Spleen (tissue), 7 donors: ENCODE measurements around the gene DEF6.

Experiments
- POLR2A ChIP-seq, 3 donors: fragments of 450-650 bp; IDR thresholded peaks; one replicate each; pipeline ENCODE4 v1.5.1; 2017; ENCODE audit warnings: antibody characterized with exemption in 3 of 3, mild to moderate bottlenecking in 1 of 3
- TF ChIP-seq, protein P1 (sequence below), 11 experiments: fragments of 200-600 bp in 7 of 11; fragments of 450-650 bp in 4 of 11; sonication (generic) in 4 of 11; IDR thresholded peaks in 8 of 11; conservative IDR thresholded peaks in 3 of 11; 1 replicate in 7 of 11; 2 replicates in 4 of 11; pipeline versions ENCODE4 v1.4.0 to v1.8.0; 2016 to 2021; ENCODE audit warnings: antibody characterized with exemption in 11 of 11, inconsistent platforms in 4 of 11, mild to moderate bottlenecking in 1 of 11
- donor health status: DM: no; HTN: no; CAD: no; lungs with moderate emphysema.
- donor health status: DM: no; HTN: no; CAD: no.
- donor health status: DM: no; HTN: no; CAD: no.

DNA sequence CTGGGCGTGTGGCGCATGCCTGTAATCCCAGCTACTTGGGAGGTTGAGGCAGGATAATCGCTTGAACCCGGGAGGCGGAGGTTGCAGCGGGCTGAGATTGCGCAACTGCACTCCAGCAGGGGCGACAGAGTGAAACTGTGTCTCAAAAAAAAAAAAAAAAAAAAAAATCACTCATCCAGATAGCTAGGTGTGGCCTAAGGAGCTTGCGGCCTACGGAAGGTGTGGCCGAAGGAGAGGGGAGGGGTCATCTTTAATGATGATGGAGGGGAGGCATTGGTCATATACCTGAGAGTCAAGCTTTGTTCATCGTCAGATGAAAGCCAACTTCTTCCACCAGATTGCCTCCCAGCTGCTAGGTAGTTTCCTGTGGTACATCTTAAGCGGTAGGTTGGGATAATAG is 43.9 kb downstream of the DEF6 start:
- TF ChIP-seq, protein P1, sequence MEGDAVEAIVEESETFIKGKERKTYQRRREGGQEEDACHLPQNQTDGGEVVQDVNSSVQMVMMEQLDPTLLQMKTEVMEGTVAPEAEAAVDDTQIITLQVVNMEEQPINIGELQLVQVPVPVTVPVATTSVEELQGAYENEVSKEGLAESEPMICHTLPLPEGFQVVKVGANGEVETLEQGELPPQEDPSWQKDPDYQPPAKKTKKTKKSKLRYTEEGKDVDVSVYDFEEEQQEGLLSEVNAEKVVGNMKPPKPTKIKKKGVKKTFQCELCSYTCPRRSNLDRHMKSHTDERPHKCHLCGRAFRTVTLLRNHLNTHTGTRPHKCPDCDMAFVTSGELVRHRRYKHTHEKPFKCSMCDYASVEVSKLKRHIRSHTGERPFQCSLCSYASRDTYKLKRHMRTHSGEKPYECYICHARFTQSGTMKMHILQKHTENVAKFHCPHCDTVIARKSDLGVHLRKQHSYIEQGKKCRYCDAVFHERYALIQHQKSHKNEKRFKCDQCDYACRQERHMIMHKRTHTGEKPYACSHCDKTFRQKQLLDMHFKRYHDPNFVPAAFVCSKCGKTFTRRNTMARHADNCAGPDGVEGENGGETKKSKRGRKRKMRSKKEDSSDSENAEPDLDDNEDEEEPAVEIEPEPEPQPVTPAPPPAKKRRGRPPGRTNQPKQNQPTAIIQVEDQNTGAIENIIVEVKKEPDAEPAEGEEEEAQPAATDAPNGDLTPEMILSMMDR (IDR thresholded peaks at IDR 0.05 in 8 of 11, conservative IDR thresholded peaks at IDR 0.05 in 3 of 11), result no peak
- TF ChIP-seq POLR2A (IDR thresholded peaks at IDR 0.05), result no peak
